Nephron progenitor cell (in vitro differentiated cells): ENCODE measurements around the gene MAGEB3.

Experiments
- DNase-seq: peaks from one replicate; pipeline ENCODE4 v3.0.0; 2021
- H3K27ac Mint-ChIP-seq: 2 replicates; pipeline ENCODE4 v1.8.0; 2021; ENCODE audit warnings: mild to moderate bottlenecking, moderate library complexity, mixed read lengths
- H3K27me3 Mint-ChIP-seq: 2 replicates; pipeline ENCODE4 v1.8.0; 2021; ENCODE audit warnings: mild to moderate bottlenecking, low read depth, mixed read lengths; ENCODE audit not compliant: poor library complexity
- H3K36me3 Mint-ChIP-seq: 2 replicates; pipeline ENCODE4 v1.8.0; 2021; ENCODE audit warnings: low read depth, mixed read lengths
- H3K4me1 Mint-ChIP-seq: 2 replicates; pipeline ENCODE4 v1.8.0; 2021; ENCODE audit warnings: mixed read lengths
- H3K4me3 Mint-ChIP-seq: 2 replicates; pipeline ENCODE4 v1.8.0; 2021; ENCODE audit warnings: mild to moderate bottlenecking, moderate library complexity, mixed read lengths
- H3K9me3 Mint-ChIP-seq: 2 replicates; pipeline ENCODE4 v1.8.0; 2021; ENCODE audit warnings: mild to moderate bottlenecking, moderate library complexity, mixed read lengths
- TF ChIP-seq, protein P1 (sequence below): fragments of 200-600 bp; sonication (generic); IDR thresholded peaks from 2 replicates; pipeline ENCODE4 v1.5.0; 2021; ENCODE audit warnings: antibody characterized with exemption

The MAGEB3 gene

DNA sequence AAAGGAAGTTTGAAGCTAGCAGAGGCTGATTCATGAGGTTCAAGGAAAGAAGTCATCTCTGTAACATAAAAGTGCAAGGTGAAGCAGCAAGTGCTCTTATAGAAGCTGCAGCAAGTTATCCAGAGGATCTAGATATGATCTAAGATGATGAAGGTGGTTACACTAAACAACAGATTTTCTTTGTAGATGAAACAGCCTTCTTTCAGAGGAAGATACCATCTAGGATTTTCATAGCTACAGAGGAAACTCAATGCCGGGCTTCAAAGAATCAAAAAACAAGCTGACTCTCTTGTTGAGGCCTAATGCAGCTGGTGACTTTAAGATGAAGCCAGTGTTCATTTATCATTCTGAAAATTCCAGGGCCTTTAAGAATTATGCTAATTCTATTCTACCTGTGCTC lies 50.0 kb downstream of the MAGEB3 start:
- peaks cover 3% of the 10 kb centered on the region for H3K27me3 Mint-ChIP-seq
- no peaks in the 10 kb centered on the region for H3K36me3 Mint-ChIP-seq
- H3K9me3 Mint-ChIP-seq, result no peaks in the 10 kb centered on the region
- no peak overlapping the region for H3K27ac Mint-ChIP-seq
- H3K4me1 Mint-ChIP-seq, result no peaks in the 10 kb centered on the region
- DNase-seq, result no peak
- H3K4me3 Mint-ChIP-seq, result no peak overlapping the region
- TF ChIP-seq, protein P1, sequence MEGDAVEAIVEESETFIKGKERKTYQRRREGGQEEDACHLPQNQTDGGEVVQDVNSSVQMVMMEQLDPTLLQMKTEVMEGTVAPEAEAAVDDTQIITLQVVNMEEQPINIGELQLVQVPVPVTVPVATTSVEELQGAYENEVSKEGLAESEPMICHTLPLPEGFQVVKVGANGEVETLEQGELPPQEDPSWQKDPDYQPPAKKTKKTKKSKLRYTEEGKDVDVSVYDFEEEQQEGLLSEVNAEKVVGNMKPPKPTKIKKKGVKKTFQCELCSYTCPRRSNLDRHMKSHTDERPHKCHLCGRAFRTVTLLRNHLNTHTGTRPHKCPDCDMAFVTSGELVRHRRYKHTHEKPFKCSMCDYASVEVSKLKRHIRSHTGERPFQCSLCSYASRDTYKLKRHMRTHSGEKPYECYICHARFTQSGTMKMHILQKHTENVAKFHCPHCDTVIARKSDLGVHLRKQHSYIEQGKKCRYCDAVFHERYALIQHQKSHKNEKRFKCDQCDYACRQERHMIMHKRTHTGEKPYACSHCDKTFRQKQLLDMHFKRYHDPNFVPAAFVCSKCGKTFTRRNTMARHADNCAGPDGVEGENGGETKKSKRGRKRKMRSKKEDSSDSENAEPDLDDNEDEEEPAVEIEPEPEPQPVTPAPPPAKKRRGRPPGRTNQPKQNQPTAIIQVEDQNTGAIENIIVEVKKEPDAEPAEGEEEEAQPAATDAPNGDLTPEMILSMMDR, result no peak

DNA sequence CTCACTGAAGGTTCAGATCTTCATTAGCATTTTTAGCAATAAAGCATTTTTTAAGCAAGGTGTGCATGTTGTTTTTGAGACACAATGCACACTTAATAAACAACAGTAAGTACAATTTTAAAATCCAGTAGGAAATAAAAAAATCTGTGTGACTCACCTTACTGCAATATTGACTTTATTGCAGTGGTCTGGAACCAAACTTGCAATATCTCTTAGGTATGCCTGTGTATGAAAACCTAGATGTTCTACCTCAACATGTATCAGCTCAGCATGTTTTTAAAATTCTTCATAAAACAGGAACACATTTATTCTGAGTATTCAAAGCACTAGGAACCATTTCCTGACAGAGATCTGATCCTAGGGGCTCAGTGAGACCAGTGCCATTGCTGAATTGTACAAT lies 52.1 kb downstream of the MAGEB3 start:
- Mint-ChIP-seq H3K27ac (no peak overlapping the region), H3K4me1 (no peaks in the 10 kb centered on the region), H3K27me3 (peaks cover 4% of the 10 kb centered on the region), H3K4me3 (no peak overlapping the region), H3K36me3 (no peaks in the 10 kb centered on the region), H3K9me3 (no peaks in the 10 kb centered on the region)
- DNase-seq, result no peak
- TF ChIP-seq, protein P1, result no peak

DNA sequence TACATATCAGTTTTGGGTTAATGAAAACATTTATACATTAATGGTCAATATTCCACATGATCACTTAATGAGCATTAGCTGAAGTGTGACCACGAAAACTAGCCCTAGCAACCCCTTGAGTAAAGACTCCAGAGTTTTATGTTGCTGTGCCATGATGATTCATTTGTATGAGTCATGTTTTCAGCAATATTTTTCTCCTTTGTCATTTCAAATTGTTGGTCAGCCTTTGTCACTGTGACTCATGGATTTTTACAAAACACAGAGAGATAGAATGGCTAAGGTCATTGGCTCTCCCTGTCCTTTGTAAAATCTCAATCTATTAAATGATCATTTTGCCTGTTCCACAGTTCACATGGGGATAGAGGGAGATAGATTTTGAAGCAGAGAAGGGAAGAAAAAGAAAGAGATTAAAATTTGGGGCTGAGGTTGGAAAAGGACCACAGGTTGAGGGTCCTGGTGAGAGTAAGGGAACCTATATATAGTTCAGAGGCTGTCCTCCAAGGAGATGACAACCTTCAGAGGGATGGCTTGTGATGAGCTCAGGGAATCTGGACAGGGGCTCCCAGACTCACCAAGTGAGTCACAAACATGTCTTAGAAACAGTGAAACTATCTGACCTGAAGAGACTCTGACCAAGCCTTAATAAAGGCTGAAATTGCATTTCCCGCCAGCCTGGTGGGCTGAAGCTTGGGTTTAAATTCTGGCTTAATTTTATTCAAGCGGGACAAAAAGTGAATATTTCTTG lies 53.2 kb downstream of the MAGEB3 start:
- TF ChIP-seq, protein P1, result no peak
- Mint-ChIP-seq H3K9me3 (no peaks in the 10 kb centered on the region), H3K36me3 (no peaks in the 10 kb centered on the region), H3K4me1 (no peaks in the 10 kb centered on the region), H3K27me3 (peaks cover 4% of the 10 kb centered on the region), H3K4me3 (no peak overlapping the region), H3K27ac (no peak overlapping the region)
- no peak for DNase-seq
